DOHH2 (cell line): ENCODE results near the gene MRPS25.

Experiments used
- H3F3A ChIP-seq: fragments of 200-600 bp; sonication (generic), shearing (Covaris generic); 2 replicates; pipeline ENCODE4 v1.6.0; 2016; ENCODE audit warnings: antibody characterized with exemption, mild to moderate bottlenecking; ENCODE audit not compliant: control insufficient read depth, insufficient read depth
- H3K27ac ChIP-seq: fragments of 200-600 bp; sonication (generic); 2 replicates; pipeline ENCODE4 v1.5.1; 2014; ENCODE audit warnings: low read depth, mild to moderate bottlenecking, low read length, moderate library complexity
- H3K27me3 ChIP-seq: fragments of 200-600 bp; sonication (generic); 2 replicates; pipeline ENCODE4 v1.6.1; 2014; ENCODE audit warnings: mild to moderate bottlenecking, low read length, mixed read lengths; ENCODE audit not compliant: control insufficient read depth
- H3K36me3 ChIP-seq: fragments of 200-600 bp; sonication (generic); 2 replicates; pipeline ENCODE4 v1.6.1; 2014; ENCODE audit warnings: mild to moderate bottlenecking, low read length, moderate library complexity, mixed read lengths; ENCODE audit not compliant: control insufficient read depth
- H3K4me1 ChIP-seq: fragments of 200-600 bp; sonication (generic); 2 replicates; pipeline ENCODE4 v1.6.1; 2014; ENCODE audit warnings: mild to moderate bottlenecking, low read length, mixed read lengths; ENCODE audit not compliant: control insufficient read depth
- H3K4me2 ChIP-seq: fragments of 200-600 bp; sonication (generic); 2 replicates; pipeline ENCODE4 v1.6.0; 2014; ENCODE audit warnings: mild to moderate bottlenecking, low read length, moderate library complexity
- H3K4me3 ChIP-seq: fragments of 200-600 bp; sonication (generic); 2 replicates; pipeline ENCODE4 v1.5.1; 2014; ENCODE audit warnings: mild to moderate bottlenecking, low read length, mixed read lengths
- H3K79me2 ChIP-seq: fragments of 200-600 bp; sonication (generic); 2 replicates; pipeline ENCODE4 v1.6.1; 2014; ENCODE audit warnings: mild to moderate bottlenecking, low read length, mixed read lengths; ENCODE audit not compliant: control insufficient read depth
- H3K9me2 ChIP-seq: fragments of 200-600 bp; sonication (generic); replicated peaks from 2 replicates; pipeline ENCODE4 v1.6.1; 2014; ENCODE audit warnings: mild to moderate bottlenecking, low read length, mixed read lengths; ENCODE audit not compliant: control insufficient read depth
- H3K9me3 ChIP-seq: fragments of 200-600 bp; sonication (generic); 2 replicates; pipeline ENCODE4 v1.6.1; 2014; ENCODE audit warnings: antibody characterized with exemption, low read length, mixed read lengths; ENCODE audit not compliant: control insufficient read depth, insufficient read depth
- H4K20me1 ChIP-seq: fragments of 200-600 bp; sonication (generic); 2 replicates; pipeline ENCODE4 v1.6.0; 2014; ENCODE audit warnings: low read depth, mild to moderate bottlenecking, antibody characterized with exemption, low read length, moderate library complexity; ENCODE audit not compliant: control insufficient read depth, insufficient read depth
- CTCF ChIP-seq: fragments of 200-600 bp; sonication (generic); IDR thresholded peaks from one replicate; pipeline ENCODE4 v1.5.1; 2014; ENCODE audit warnings: antibody characterized with exemption, mild to moderate bottlenecking, low read depth, low read length; ENCODE audit not compliant: poor library complexity, severe bottlenecking
- EZH2phosphoT487 ChIP-seq: fragments of 200-600 bp; sonication (generic); IDR thresholded peaks from 2 replicates; pipeline ENCODE4 v1.6.1; 2017; ENCODE audit warnings: borderline replicate concordance, mild to moderate bottlenecking, antibody characterized with exemption, low read length, moderate library complexity, mixed read lengths

Gene MRPS25

GRCh38 chr3:15074500-15074899, 9.4 kb upstream of the MRPS25 start:
- Histone ChIP-seq H3K4me2 (no peak overlapping the region), H4K20me1 (no peaks in the 10 kb centered on the region), H3K27ac (no peak overlapping the region), H3K4me1 (peaks cover 6% of the 10 kb centered on the region), H3K9me3 (no peaks in the 10 kb centered on the region), H3K79me2 (no peaks in the 10 kb centered on the region; the same call in 1 of the 2 replicates), H3K9me2 (no peaks in the 10 kb centered on the region), H3K36me3 (peaks cover 75% of the 10 kb centered on the region), H3K4me3 (no peak overlapping the region), H3F3A (no peaks in the 10 kb centered on the region), H3K27me3 (no peaks in the 10 kb centered on the region)
- TF ChIP-seq EZH2phosphoT487 (no peak), CTCF (no peak)

- no peaks in the 10 kb centered on the region for H3K27me3 ChIP-seq
- H3K4me2 ChIP-seq, result no peak overlapping the region
- H3K9me3 ChIP-seq, result no peaks in the 10 kb centered on the region
- no peak overlapping the region for H3K27ac ChIP-seq
- peaks cover 50% of the 10 kb centered on the region for H3K36me3 ChIP-seq
- 0 out of 2 replicates have a peak, but pooled peaks cover 1% of the 10 kb centered on the region for H3F3A ChIP-seq
- no peaks in the 10 kb centered on the region for H3K9me2 ChIP-seq
- H3K4me3 ChIP-seq, result no peak overlapping the region
- peaks cover 6% of the 10 kb centered on the region for H3K4me1 ChIP-seq
- no peak for TF ChIP-seq EZH2phosphoT487
- no peak for TF ChIP-seq CTCF
- no peaks in the 10 kb centered on the region for H4K20me1 ChIP-seq
- H3K79me2 ChIP-seq, result no peaks in the 10 kb centered on the region; the same call in 1 of the 2 replicates
Measured at GRCh38 chr3:15071699-15072098, 6.6 kb upstream of the MRPS25 start.

GRCh38 chr3:15069441-15069840, 4.3 kb upstream of the MRPS25 start:
- no peak overlapping the region for H3K4me2 ChIP-seq
- H3K4me3 ChIP-seq, result no peak overlapping the region
- H3K27me3 ChIP-seq, result no peaks in the 10 kb centered on the region
- 0 out of 2 replicates have a peak, but pooled peaks cover 6% of the 10 kb centered on the region for H3F3A ChIP-seq
- peaks cover 6% of the 10 kb centered on the region for H3K4me1 ChIP-seq
- H3K9me2 ChIP-seq, result no peaks in the 10 kb centered on the region
- H3K79me2 ChIP-seq, result peaks cover 9% of the 10 kb centered on the region
- H4K20me1 ChIP-seq, result no peaks in the 10 kb centered on the region
- no peak for TF ChIP-seq CTCF
- no peak for TF ChIP-seq EZH2phosphoT487
- no peaks in the 10 kb centered on the region for H3K9me3 ChIP-seq
- no peak overlapping the region for H3K27ac ChIP-seq
- peaks cover 35% of the 10 kb centered on the region for H3K36me3 ChIP-seq
